ENCODE data around the gene CLIC1. TPM values are rescaled to one million over a fixed set of nuclear protein-coding genes. Genes with fewer than 3 reads are reported as not detected.

The CLIC1 gene
- total and polyA plus RNA-seq, 7 donors, result 20.6 to 85.9 (median 37.5) TPM

GRCh38 chr6:31701666-31702404 lies 34.5 kb downstream of the CLIC1 start:
- DNase-seq (peak; percentile 64 to 91), ATAC-seq (peak; percentile 48 to 76 (median 69))
- intact Hi-C loops (cut with DNase I), result no loop called here
- Histone ChIP-seq H3K27ac (peak overlapping the region; percentile 98), H3K4me3 (peak overlapping the region; percentile 78), H3K36me3 (ENCODE audit: insufficient read depth in 1 of 2, low read depth in 1 of 2) (peaks cover 0 to 46% of the 10 kb centered on the region in 2 donors), H3K27me3 (ENCODE audit: insufficient read depth in 3 of 3, low read length in 2 of 3) (no peaks in the 10 kb centered on the region), H3K4me1 (peaks cover 32% of the 10 kb centered on the region), H3K9me3 (no peaks in the 10 kb centered on the region)
- no peak for TF ChIP-seq CTCF (IDR thresholded peaks at IDR 0.05)
- WGBS, 3 donors, result 5 to 6% (median 6%) methylated on average over 7 of the region's 7 CpGs

- intact Hi-C loops (cut with DNase I), result no loop called here
- Histone ChIP-seq H3K9me3 (no peaks in the 10 kb centered on the region), H3K36me3 (ENCODE audit: insufficient read depth in 1 of 2, low read depth in 1 of 2) (peaks cover 0 to 55% of the 10 kb centered on the region in 2 donors), H3K4me1 (peaks cover 32% of the 10 kb centered on the region), H3K4me3 (peak overlapping the region; percentile 78), H3K27ac (peak overlapping the region; percentile 98), H3K27me3 (ENCODE audit: insufficient read depth in 3 of 3, low read length in 2 of 3) (no peaks in the 10 kb centered on the region)
- no peak for ATAC-seq
- no peak for TF ChIP-seq CTCF (IDR thresholded peaks at IDR 0.05)
- DNase-seq, result no peak
- WGBS, 3 donors, result 85 to 96% (median 89%) methylated on average over 5 of the region's 5 CpGs
Observed at GRCh38 chr6:31700740-31701401, 35.5 kb downstream of the CLIC1 start.

- no peak for DNase-seq
Observed at GRCh38 chr6:31697555-31697954, 38.8 kb downstream of the CLIC1 start.

GRCh38 chr6:31693535-31693934 lies 42.8 kb downstream of the CLIC1 start:
- 88 to 93% (median 89%) methylated on average over 6 of the region's 6 CpGs for WGBS, 3 donors
- Histone ChIP-seq H3K36me3 (ENCODE audit: insufficient read depth in 1 of 2, low read depth in 1 of 2) (peaks cover 12 to 99% of the 10 kb centered on the region in 2 donors), H3K9me3 (no peaks in the 10 kb centered on the region), H3K27me3 (ENCODE audit: insufficient read depth in 3 of 3, low read length in 2 of 3) (no peaks in the 10 kb centered on the region), H3K4me1 (peaks cover 7% of the 10 kb centered on the region), H3K4me3 (no peak overlapping the region), H3K27ac (no peak overlapping the region)
- no peak for TF ChIP-seq CTCF (IDR thresholded peaks at IDR 0.05)
- no peak for DNase-seq
- intact Hi-C loops (cut with DNase I), result no loop called here
- ATAC-seq, result no peak

More at GRCh38 chr6:31697555-31697954, 38.8 kb downstream of the CLIC1 start:
- H3K27ac ChIP-seq, result peak overlapping the region; percentile 25
- H3K9me3 ChIP-seq, result no peaks in the 10 kb centered on the region
- H3K36me3 ChIP-seq (ENCODE audit: insufficient read depth in 1 of 2, low read depth in 1 of 2), result peaks cover 0 to 88% of the 10 kb centered on the region in 2 donors
- intact Hi-C loops (cut with DNase I), result no loop called here
- WGBS, 3 donors, result 8 to 15% (median 15%) methylated on average over 3 of the region's 3 CpGs
- H3K27me3 ChIP-seq (ENCODE audit: insufficient read depth in 3 of 3, low read length in 2 of 3), result no peaks in the 10 kb centered on the region
- H3K4me1 ChIP-seq, result peaks cover 27% of the 10 kb centered on the region
- no peak overlapping the region for H3K4me3 ChIP-seq
- no peak for TF ChIP-seq CTCF (IDR thresholded peaks at IDR 0.05)
- ATAC-seq, result peak in 1 of 4 donors; percentile 20
